GM13977 (cell line): Measurements from ENCODE around the gene ORC3.

Experiments
- DNase-seq: peaks from one replicate; pipeline ENCODE4 v3.0.0; 2012; ENCODE audit warnings: low spot score
- CTCF ChIP-seq: IDR thresholded peaks from 2 replicates; pipeline ENCODE4 v1.5.1; 2012; ENCODE audit warnings: mild to moderate bottlenecking, control low read depth; ENCODE audit not compliant: insufficient read depth; ENCODE audit errors: extremely low read depth, missing control alignments
- in situ Hi-C: fragments of 300-500 bp; cut with MboI; formaldehyde crosslinking; loops from one replicate; pipeline ENCODE4 v1.12.0; 2022; ENCODE audit warnings: low sequenced_read_pairs, low pct_unique_long_range_greater_than_20kb, mixed read lengths, inconsistent platforms; ENCODE audit not compliant: unreplicated experiment

Gene ORC3

DNA sequence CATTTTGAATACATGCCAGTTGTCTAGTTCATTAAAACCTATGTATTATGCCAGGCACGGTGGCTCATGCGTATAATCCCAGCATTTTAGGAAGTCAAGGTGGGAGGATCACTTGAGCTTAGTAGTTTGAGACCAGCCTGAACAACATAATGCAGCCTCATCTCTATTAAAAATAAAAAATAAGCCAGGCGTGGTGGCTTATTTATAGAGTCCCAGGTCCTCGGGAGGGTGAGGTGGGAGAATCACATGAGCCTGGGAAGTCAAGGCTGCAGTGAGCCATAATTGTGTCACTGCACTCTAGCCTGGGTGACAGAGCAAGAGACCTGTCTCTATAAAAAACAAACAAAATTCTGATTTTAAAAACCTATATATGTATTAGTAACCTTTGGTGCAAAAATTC, 27.5 kb downstream of the ORC3 start:
- no peak for DNase-seq
- TF ChIP-seq CTCF, result no peak
- in situ Hi-C loops, result no loop called here

GRCh38 chr6:87618531-87618930, 28.6 kb downstream of the ORC3 start:
- in situ Hi-C loops, result no loop called here
- TF ChIP-seq CTCF, result no peak
- DNase-seq, result no peak

GRCh38 chr6:87623248-87623647, 33.3 kb downstream of the ORC3 start:
- in situ Hi-C loops, result no loop called here
- no peak for DNase-seq
- TF ChIP-seq CTCF, result no peak

DNA sequence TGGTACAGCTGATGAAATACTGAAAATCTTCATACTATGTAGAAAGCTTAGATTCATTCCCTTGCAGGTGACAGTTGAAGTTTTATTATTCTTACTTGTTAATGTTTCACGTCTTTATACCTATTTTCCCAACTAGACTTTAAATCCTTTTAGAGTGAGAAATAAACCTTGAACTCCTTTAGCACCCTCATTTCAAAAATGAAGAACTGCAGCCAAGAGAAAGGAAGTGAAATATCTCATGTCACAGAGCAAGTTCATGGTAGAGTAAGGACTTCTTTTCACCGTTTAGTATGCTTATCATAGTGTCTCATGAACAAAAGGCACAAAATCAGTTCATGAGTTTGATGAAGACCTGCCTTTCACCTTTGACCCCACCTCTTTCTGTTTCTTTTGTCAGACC, 38.5 kb downstream of the ORC3 start:
- no peak for DNase-seq
- no peak for TF ChIP-seq CTCF
- in situ Hi-C loops, result no loop called here

DNA sequence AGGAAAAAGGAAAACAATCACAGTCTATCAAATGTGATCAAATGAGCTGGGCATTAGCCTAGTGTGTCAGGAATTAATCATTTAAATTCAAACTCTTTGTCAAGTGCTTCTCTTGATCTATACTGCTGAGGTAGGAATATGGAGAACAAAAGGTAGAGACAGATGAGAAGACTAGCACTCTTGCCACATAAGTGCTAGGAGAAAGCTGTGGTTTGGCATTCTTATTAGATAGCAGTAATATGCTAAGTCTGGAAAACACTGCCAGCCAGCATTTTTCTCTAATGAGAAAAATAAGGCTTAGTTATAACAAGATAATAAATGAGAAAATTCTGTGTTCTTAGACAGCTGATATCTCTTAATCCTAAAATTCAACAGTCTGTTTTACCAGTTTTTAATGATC, 38.9 kb downstream of the ORC3 start:
- no peak for DNase-seq
- TF ChIP-seq CTCF, result no peak
- in situ Hi-C loops, result no loop called here

DNA sequence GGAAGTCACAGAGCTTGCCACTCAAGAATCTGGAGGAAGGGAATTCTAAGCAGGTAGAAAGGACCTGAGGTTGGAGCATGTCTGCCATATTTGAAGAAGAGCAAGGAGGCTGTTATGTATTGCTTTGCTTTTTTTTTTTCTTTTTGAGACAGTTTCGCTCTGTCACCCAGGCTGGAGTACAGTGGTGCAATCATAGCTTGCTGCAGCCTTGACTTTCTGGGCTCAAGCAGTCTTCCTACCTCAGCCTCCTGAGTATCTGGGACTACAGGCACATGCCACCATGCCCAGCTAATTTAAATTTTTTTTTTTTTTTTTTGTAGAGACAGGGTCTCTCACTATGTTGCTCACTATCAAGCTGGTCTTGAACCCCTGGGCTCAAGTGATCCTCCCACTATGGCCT, 40.8 kb downstream of the ORC3 start:
- in situ Hi-C loops, result no loop called here
- no peak for TF ChIP-seq CTCF
- no peak for DNase-seq

GRCh38 chr6:87633851-87634250, 43.9 kb downstream of the ORC3 start:
- in situ Hi-C loops, result no loop called here
- TF ChIP-seq CTCF, result no peak
- DNase-seq, result peak; percentile 20
